NK-92 (cell line): ENCODE results near the gene EHD1.
"Not testable (repeated sequence)": the region's sequence is repeated elsewhere in the genome, so short reads cannot be mapped to it uniquely, and the experiment has no call there.

Experiments
- DNase-seq: peaks from one replicate; lab custom pipeline; 2025; ENCODE audit not compliant: unreplicated experiment; lab: John Stamatoyannopoulos, UW

Gene EHD1

GRCh38 chr11:64832467-64833197, 45.8 kb downstream of the EHD1 start:
- no peak for DNase-seq

GRCh38 chr11:64831411-64831891, 47.0 kb downstream of the EHD1 start:
- no peak for DNase-seq

GRCh38 chr11:64829536-64830251, 48.7 kb downstream of the EHD1 start:
- DNase-seq = no peak

- no peak for DNase-seq
Measured at GRCh38 chr11:64827451-64827839, 51.0 kb downstream of the EHD1 start.

GRCh38 chr11:64826578-64827450, 51.6 kb downstream of the EHD1 start:
- no peak for DNase-seq

GRCh38 chr11:64826062-64826461, 52.4 kb downstream of the EHD1 start:
- DNase-seq = no peak

GRCh38 chr11:64823568-64824119, 54.8 kb downstream of the EHD1 start:
- no peak for DNase-seq

GRCh38 chr11:64817476-64817875, 60.9 kb downstream of the EHD1 start:
- no peak for DNase-seq

GRCh38 chr11:64815433-64815832, 63.0 kb downstream of the EHD1 start:
- not testable (repeated sequence) for DNase-seq

- no peak for DNase-seq
Measured at GRCh38 chr11:64814712-64815187, 63.7 kb downstream of the EHD1 start.

GRCh38 chr11:64813826-64814225, 64.6 kb downstream of the EHD1 start:
- DNase-seq = no peak

- DNase-seq = no peak
Measured at GRCh38 chr11:64810891-64811272, 67.5 kb downstream of the EHD1 start.

- no peak for DNase-seq
Measured at GRCh38 chr11:64810271-64810890, 68.0 kb downstream of the EHD1 start, which contains the start of gene MEN1. MEN1 (minus strand) TSS chr11:64810551; CDS start chr11:64810109, 442 bp downstream.

- DNase-seq = no peak
Measured at GRCh38 chr11:64809781-64810241, 68.6 kb downstream of the EHD1 start.

GRCh38 chr11:64805481-64805880, 72.9 kb downstream of the EHD1 start:
- no peak for DNase-seq

- no peak for DNase-seq
Measured at GRCh38 chr11:64804346-64805210, 73.8 kb downstream of the EHD1 start.

GRCh38 chr11:64803846-64804345, 74.5 kb downstream of the EHD1 start:
- DNase-seq = no peak

GRCh38 chr11:64803158-64803845, 75.1 kb downstream of the EHD1 start, which contains the start of gene MAP4K2:
MAP4K2 (minus strand) TSS chr11:64803214; CDS start chr11:64803149, 65 bp downstream.
- no peak for DNase-seq
